Inferior parietal cortex (tissue), 1 donor: ENCODE measurements around the gene SH3BP1.

ENCODE experiments used
- DNase-seq: peaks from one replicate; pipeline ENCODE4 v3.0.0-alpha.2; 2016; ENCODE audit errors: extremely low spot score

SH3BP1 gene

DNA sequence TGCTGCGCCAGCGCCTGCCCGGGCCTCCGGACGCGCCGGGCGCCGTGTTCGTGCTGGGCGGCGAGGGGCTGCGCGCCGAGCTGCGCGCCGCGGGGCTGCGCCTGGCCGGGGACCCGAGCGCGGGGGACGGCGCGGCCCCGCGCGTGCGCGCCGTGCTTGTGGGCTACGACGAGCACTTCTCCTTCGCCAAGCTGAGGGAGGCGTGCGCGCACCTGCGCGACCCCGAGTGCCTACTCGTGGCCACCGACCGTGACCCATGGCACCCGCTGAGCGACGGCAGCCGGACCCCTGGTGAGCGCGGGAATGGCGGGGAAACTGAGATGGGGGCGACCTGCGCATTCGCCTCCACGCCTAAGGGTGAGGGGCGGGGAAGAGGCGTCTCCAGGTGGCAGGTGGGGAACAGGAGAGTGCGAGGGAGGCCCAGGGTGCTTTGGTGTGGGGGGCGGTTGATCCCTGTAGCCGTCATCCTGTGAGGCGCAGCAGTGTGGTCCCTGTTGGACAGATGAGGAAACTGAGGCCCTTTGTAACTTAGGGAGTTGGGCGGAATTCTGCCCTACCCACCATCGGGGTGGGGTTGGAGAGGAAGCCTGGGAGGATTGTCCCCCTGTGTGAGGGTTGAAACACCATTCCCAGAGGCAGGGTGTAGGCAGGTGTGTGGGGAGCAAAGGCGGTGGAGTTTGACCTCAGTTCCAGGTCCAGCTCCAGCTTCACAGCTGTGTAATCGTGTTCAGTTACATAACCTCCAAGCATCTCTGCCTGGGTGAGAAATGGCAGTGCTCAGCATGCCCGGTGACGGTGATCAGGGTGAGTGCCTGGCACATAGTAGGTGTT lies 19.8 kb downstream of the SH3BP1 start:
- DNase-seq, result no peak

DNA sequence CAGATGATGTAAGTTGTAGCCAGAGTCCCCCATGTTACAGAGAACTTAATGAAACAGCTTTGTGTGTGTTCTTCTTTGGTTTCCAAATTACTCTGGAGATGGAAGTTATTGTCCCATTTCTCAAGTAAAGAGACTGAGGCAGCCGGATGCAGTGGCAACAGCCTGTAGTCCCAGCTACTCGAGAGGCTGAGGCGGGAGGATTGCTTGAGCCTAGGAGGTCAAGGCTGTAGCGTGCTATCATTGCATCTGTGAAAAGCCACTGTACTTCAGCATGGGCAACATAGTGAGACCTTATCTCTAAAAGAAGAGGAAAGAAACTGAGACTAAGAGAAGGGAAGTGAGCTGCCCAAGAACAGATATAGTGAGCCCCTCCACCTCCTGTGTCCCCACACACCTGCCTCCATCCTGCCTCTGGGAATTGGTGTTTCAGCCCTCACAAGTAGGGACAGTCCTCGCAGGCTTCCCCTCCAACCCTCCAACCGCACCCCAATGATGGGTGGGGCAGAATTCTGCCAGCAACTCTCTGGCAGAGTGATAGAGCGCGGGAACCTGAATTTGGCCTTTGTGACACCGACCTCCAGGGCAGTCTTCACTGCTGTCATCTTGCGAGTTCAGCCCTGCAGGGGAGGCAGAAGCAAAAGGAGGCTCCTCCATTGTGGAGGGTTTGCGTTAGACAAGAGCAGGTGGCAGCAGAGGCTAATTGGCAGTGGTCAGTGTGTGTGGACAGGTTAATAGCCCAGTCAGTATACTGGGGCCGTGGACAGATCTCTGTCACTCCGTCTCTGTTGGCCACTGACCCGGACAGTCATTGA lies 20.6 kb downstream of the SH3BP1 start:
- DNase-seq, result no peak

DNA sequence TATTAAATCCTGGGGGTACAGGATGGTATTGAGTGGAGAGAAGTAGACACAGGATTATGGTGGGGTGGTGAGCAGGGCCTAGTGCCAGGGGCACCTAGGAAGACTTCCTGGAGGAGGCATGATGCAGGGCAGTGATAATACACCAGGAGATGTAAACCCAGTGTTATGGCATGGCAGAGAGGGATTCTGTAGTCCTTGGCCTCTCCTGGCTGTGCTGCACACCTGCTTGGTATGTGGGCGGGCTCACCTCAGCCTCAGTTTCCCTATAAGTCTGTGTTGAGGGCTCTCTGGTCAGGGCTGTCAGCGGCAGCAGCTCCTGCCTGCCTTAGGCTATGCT lies 21.2 kb downstream of the SH3BP1 start:
- DNase-seq, result no peak

DNA sequence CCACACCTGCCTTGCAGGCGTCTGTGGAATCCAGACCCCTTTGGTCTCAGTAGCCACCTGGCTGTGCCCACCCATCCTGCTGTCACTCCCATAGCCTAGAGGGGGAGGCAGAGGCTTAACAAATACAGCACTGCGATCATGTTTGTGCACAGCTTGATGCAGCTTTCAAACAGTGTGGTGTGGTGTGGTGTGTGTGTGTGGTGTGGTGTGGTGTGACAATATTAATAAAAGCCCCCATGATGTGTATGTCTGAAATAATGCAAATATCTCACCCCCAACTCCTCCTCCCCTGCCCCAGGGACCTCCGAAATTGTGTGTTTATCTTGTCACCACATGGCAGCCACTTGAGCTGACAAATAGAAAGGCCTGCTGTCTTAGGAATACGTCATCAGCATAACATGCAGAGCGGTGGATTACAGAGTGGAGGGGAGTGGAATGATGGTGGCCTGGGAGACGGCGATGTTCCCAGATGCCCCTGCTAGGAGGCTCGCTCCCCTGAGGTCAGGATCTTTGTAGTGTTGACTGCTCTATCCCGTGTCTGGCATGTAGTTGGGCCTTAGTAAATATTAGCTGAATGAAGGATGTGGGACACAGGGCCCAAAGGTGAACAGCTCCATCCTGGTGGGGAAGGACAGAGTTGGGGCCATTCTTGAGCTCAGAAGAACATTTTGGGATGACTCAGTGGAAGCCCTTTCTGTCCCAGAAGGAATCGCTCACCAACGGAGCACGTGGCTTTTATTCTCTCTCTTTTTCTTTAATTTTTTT lies 21.9 kb downstream of the SH3BP1 start:
- no peak for DNase-seq

DNA sequence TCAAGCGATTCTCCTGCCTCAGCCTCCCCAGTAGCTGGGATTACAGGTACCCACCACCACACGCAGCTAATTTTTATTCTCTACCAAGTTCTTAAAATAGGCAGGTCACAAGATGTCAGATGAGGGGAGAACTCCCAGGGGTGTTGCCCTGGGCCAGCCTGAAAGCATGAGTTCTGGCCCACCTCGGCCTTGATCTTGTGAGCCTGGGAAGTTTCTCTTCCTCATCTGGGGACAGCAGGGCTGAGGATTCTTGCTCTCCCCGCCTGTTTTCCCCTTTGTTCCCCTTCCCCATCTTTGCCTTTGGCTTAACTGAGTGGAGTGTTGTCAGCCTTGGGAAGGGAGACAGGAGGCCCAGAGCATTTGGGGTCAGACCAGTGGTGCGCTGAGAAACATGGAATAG lies 22.6 kb downstream of the SH3BP1 start:
- DNase-seq, result no peak

DNA sequence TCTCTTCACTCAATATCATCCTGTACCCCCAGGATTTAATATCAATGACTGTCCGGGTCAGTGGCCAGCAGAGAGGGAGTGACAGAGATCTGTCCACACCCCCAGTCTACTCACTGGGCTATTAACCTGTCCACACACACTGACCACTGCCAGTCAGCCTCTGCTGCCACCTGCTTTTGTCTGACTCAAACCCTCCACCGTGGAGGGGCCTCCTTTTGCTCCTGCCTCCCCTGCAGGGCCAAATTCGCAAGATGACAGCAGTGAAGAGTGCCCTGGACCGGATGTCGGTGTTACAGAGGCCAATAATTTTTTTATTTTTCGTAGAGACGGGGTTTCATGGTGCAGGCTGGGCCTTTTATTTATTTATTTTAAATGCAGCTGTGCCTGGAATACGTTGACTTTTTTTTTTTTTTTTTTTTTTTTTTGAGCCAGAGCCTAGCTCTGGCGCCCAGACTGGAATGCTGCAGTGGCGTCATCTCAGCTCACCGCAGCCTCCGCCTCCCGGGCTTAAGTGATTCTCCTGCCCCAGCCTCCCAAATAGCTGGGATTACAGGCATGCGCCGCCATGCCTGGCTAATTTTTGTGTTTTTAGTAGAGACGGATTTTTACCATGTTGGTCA lies 24.2 kb downstream of the SH3BP1 start:
- DNase-seq, result no peak

DNA sequence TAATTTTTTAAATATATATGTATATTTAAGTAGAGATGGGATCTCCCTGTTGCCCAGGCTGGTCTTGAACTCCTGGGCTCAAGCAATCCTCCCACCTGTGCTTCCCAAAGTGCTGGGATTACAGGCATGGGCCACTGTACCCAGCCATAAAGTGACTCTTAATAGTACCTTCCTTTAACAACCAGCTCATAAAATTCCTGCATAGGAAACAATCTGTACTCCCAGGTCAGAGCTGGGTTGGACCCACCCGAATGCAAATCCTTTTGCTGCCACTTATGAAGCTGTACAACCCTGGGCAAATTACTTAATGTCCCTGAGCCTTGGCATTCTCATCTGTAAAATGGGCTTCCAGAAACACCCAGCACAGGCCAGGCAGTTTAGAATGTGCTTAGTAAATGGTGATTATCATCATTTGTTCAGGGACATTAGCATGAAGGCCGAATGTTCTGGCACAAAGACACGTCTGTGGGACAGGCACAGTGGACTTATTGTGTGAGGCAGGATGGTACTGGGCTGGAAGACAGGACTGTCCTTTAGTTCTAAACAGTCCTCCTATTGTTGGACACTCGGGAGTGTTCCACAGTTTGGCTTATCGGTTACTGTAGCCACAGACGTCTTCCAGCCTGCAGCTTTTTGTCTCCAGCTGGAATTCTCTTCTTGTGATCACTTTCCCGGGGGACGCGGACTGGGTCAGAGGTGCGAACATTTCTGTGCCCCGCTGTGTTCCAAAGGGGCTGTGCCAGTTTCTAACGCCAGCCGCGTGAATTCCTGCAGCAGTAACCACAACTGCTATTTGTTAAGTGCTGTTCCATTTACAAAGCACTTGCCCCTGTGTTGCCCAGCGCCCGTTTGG lies 25.0 kb downstream of the SH3BP1 start:
- peak; percentile 85 for DNase-seq

DNA sequence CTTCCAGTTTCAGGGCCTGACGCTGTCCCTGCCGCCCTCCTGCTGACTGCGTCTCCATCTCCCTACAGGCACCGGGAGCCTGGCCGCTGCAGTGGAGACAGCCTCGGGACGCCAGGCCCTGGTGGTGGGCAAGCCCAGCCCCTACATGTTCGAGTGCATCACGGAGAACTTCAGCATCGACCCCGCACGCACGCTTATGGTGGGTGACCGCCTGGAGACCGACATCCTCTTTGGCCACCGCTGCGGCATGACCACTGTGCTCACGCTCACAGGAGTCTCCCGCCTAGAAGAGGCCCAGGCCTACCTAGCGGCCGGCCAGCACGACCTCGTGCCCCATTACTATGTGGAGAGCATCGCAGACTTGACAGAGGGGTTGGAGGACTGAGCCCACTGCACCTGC lies 26.0 kb downstream of the SH3BP1 start:
- no peak for DNase-seq

DNA sequence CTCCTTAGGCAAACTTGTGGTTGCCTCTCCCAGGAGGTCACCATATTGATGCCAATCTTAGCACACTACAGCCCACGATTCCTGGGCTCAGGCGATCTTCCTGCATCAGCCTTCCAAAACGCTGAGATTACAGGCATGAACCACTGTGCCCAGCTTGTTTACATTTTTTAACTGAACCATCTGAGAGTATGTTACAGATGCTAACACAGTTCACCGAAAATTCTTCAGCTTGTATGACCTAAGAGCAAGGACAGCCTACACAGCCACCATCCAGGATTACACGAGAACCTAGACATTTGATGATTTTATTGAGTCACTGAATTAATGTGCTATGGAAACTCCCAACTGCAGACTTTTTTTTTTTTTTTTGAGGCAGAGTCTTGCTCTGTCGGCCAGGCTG lies 30.1 kb downstream of the SH3BP1 start:
- no peak for DNase-seq

DNA sequence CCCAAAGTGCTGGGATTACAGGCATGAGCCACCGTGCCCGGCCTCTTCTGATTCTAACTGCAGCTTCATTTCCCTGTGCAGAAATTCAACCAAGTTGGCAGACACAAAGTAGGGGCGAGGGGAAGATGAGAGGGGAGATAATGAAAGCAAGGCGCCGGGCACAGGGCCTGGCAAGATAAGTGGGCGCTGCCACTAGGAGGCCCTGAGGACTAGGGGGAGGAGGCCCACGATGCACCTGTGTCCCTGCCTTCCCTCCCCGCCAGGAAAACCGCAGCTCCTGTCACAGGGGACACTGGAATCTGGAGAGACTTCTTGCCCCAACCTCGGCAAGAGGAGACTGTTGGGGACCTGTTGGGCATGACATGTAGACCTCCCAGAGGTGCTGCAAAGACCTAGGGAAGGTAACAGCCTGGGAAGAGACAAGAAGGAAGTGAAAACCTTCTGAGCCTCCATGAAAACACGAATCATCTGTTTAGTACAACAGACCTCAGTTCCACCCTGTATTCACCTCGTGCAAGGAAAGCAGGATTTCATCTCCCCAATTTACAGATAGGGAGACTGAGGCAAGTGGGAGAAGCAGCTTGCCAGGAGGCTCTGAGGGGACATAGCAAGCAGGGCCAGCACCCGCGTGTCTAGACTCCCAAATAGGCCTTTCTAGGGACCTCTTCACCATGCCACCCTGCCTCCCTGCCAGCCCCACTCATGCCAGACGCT lies 32.9 kb downstream of the SH3BP1 start:
- no peak for DNase-seq

DNA sequence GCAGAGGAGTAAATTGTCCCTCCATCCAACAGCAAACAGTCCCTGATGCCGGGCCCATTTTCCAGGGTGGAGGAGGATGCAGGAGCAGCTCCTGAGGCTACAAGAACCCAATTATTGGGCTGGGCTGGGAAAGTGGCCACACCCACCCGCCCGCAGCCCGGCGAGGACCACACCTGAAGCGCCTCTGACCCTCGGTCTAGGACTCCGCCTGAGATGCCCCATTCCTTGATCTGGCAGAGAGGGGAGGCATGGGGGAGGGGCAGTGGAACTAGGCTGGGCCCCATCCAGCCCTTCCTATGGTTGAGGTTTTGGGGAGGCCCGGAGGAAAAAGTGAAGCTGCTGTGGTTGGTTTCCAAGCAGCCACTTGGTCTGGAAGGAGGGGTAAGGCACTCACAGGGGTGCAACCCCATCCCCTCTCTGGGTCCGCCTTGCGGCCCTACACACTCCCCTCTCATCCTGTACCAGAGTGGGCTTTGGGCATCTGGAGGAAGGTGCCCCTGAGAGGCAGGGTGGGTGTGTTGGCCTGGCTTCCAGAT lies 33.5 kb downstream of the SH3BP1 start:
- DNase-seq, result no peak

DNA sequence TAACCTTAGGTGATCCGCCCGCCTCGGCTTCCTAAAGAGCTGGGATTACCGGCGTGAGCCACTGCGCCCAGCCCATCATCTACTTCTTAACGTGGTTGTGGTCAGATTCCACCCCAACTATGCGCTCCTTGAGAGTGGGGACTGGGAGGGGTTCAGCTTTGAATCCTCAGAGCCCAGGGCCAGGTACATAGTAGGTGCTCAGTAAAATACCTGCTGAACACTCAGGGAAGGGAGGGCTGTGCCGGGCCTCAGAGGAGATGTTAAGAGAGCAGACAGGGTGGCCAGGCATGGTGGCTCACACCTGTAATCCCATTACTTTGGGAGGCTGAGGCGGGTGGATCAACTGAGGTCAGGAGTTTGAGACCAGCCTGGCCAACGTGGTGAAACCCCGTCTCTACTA lies 34.8 kb downstream of the SH3BP1 start:
- no peak for DNase-seq

DNA sequence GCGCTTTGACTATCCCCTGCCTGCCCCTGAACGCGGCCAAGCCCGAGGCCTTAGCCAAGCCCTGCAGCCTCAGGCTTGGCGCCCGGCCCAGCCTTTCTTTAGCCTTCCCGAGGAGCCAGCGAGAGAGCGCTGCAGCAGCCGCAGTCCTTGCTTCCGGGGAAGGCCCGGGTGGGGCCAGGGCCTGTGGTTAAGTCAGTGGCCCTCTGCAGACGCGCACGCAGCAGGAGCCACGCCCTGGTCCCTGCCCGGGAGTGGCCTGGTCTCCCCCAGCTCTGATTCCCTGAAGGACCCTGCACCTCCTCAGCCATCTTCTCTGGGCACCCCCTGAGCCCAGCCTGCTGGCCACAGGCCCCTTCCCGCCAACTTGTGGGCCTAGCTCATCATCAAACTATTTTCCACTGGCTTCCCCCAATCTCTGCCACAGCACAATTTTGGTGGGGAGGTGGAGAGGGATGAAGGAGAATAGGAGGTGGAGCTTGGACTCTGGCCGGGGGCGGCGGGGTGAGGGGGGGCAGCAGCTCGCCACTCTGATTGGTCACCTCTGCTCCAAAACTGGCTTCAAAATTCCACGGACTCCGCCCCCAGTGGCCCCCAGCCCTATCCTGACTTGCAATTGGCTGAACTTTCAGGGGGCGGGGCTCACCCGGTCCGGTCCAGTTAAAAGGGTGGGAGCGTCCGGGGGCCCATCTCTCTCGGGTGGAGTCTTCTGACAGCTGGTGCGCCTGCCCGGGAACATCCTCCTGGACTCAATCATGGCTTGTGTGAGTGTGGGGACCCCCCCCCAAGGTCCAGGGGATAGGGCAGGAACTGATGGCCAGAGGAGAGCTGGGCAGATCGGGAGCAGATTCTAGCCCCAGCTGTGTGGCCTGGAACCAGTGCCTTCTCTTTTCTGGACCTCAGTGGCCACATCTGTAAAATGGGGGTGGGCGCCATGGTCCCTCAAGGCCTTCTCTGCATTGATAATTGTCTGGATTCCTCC lies 35.8 kb downstream of the SH3BP1 start, which contains the start of gene LGALS1:
Gene LGALS1 (plus strand): TSS at position 686 of the 979 bp plus-strand sequence. CDS start 67 bp downstream, at position 753.
- peak; percentile 64 for DNase-seq

DNA sequence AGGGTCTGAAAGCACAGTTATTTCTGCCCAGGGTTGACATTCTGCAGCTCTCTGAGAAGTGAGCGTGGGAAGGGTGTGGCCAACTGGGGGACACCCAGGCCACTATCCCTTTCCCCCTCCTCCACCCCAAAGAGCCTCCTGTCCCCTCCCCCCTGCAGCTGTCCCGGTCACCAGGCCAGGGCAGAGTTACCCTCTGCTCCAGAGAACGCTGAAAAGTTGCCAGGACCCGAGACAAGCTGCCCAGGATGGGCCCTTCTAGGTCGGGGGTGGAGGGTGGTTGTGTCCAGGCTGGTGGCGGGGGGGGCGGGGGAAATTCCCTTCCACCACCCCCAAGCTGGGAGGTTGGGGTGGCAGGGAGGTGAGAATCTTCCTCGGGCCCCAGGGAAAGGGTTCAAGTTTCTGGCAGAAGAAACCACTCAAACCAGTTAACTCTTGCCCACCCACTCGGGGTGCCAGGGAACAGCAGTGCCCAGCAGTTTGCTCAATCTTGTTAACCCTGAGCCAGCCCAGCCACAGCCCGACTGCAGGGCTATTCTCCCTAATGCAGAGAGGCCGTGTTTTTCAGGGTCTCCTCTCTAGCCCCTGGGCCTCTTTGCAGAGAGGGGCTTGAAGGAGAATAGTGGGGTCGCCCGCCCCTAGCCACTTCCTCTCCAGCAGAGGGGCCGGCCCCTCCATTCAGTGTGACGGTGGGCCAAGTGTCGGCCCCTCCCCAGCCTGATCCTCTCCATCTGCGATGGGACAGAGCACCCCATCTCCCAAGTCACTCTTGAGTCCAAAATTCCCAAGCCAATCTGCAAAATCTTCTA lies 36.7 kb downstream of the SH3BP1 start:
- no peak for DNase-seq

DNA sequence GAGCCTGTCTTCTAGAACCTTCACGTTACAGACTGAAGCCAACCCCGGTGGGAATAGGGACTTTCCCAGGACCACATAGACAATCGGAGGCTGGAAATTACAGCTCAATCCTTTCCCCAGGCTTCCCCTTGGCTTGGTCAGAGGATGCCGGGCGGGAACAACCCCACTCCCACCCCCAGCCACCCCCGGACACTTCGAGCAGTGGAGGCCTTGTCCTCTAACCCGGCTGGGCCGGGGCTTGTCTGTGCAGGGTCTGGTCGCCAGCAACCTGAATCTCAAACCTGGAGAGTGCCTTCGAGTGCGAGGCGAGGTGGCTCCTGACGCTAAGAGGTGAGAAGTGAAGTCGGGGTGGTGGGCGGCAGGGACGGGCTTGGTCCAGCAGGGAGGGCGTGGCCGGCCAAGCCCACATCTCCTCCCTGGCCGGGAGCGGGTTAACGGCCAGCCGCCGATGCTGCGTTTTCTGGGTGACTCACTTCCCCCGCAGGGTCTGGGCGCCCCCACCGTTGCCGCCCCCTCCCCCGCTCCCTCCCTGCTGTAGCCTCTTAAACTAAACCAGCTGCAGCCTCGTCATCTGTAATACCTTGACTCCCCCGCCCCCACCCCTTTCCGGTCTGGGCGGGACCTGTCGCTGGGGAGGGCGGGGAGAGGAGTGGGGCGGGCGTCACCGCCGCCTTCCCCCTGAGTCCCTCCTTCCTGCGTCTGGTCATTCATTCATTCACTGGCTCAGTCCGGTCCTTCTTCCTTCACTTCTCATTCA lies 37.4 kb downstream of the SH3BP1 start:
- peak; percentile 51 for DNase-seq

DNA sequence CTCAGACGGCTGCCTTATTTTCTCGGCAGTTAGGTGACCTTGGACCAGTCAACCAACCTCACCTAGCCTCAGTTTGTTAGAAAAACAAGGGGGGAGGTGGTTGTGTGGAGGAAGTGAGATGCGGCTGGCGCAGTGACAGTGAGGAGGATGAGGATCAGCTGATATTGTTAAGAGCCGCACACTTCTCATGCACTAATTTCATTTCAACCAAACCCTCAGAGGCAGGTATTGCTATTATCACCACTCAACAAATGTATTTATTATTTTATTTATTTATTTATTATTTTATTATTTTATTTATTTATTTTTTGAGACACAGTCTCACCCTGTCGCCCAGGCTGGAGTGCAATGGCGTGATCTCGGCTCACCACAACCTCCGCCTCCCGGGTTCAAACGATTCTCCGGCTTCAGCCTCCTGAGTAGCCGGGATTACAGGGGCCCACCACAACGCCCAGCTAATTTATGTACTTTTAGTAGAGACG lies 38.1 kb downstream of the SH3BP1 start:
- no peak for DNase-seq

DNA sequence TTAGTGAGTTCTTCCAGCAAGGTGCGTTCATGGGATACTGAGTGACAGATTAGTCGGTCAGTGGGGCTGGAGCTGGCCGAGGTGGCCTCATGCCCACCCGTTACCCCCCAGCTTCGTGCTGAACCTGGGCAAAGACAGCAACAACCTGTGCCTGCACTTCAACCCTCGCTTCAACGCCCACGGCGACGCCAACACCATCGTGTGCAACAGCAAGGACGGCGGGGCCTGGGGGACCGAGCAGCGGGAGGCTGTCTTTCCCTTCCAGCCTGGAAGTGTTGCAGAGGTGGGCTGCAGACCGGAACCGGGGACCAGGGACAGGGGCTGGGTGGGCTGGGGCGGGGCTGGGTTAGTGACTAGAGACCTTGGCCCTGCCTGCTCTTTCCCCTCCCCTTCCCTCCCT lies 38.9 kb downstream of the SH3BP1 start:
- no peak for DNase-seq
